CD4-positive, alpha-beta T cell treated with Interleukin-12 subunit alpha and Interleukin-12 subunit beta, for 1 hour (primary cell): Measurements from ENCODE around the gene TRAF3IP1.
A peak's percentile ranks its signal among the peaks of the same experiment; 100 is the strongest.

ENCODE experiments used
- DNase-seq: peaks from one replicate; pipeline ENCODE4 v3.0.0-alpha.2; 2020

The TRAF3IP1 gene

GRCh38 chr2:238412067-238412767 lies 91.9 kb downstream of the TRAF3IP1 start:
- no peak for DNase-seq

- no peak for DNase-seq
Observed at GRCh38 chr2:238413368-238413767, 93.0 kb downstream of the TRAF3IP1 start.

- peak; percentile 18 for DNase-seq
Observed at GRCh38 chr2:238415036-238415764, 94.9 kb downstream of the TRAF3IP1 start.

- DNase-seq = no peak
Observed at GRCh38 chr2:238415893-238416292, 95.6 kb downstream of the TRAF3IP1 start.

- DNase-seq = no peak
Observed at GRCh38 chr2:238418196-238418998, 98.1 kb downstream of the TRAF3IP1 start.

GRCh38 chr2:238418999-238419546 lies 98.8 kb downstream of the TRAF3IP1 start:
- no peak for DNase-seq

- no peak for DNase-seq
Observed at GRCh38 chr2:238420442-238420841, 100.1 kb downstream of the TRAF3IP1 start.

- DNase-seq = no peak
Observed at GRCh38 chr2:238420878-238421694, 100.8 kb downstream of the TRAF3IP1 start.

- no peak for DNase-seq
Observed at GRCh38 chr2:238421695-238422035, 101.3 kb downstream of the TRAF3IP1 start.

- no peak for DNase-seq
Observed at GRCh38 chr2:238422285-238422684, 102.0 kb downstream of the TRAF3IP1 start.

GRCh38 chr2:238422940-238423339 lies 102.6 kb downstream of the TRAF3IP1 start:
- no peak for DNase-seq

- DNase-seq = no peak
Observed at GRCh38 chr2:238423561-238424312, 103.4 kb downstream of the TRAF3IP1 start.

GRCh38 chr2:238424313-238424700 lies 104.0 kb downstream of the TRAF3IP1 start:
- no peak for DNase-seq

- DNase-seq = no peak
Observed at GRCh38 chr2:238425505-238425978, 105.2 kb downstream of the TRAF3IP1 start.

- no peak for DNase-seq
Observed at GRCh38 chr2:238425979-238426567, 105.8 kb downstream of the TRAF3IP1 start.

GRCh38 chr2:238426568-238427434 lies 106.5 kb downstream of the TRAF3IP1 start, which contains the start of gene ASB1:
Gene ASB1 (plus strand): TSS chr2:238426927. CDS start chr2:238427071, 144 bp downstream.
- peak; percentile 82 for DNase-seq

- no peak for DNase-seq
Observed at GRCh38 chr2:238427435-238428162, 107.3 kb downstream of the TRAF3IP1 start.

- no peak for DNase-seq
Observed at GRCh38 chr2:238428866-238429265, 108.5 kb downstream of the TRAF3IP1 start.

GRCh38 chr2:238430781-238431180 lies 110.5 kb downstream of the TRAF3IP1 start:
- no peak for DNase-seq
